GM21717 (cell line): Measurements from ENCODE around the gene PSMG4.

Source experiments
- ATAC-seq: cut with Tn5 transposase; IDR thresholded peaks from one replicate; pipeline ENCODE4 v1.9.1; 2021; ENCODE audit warnings: mild to moderate bottlenecking, moderate library complexity; ENCODE audit not compliant: unreplicated experiment

The PSMG4 gene, protein sequence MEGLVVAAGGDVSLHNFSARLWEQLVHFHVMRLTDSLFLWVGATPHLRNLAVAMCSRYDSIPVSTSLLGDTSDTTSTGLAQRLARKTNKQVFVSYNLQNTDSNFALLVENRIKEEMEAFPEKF

DNA sequence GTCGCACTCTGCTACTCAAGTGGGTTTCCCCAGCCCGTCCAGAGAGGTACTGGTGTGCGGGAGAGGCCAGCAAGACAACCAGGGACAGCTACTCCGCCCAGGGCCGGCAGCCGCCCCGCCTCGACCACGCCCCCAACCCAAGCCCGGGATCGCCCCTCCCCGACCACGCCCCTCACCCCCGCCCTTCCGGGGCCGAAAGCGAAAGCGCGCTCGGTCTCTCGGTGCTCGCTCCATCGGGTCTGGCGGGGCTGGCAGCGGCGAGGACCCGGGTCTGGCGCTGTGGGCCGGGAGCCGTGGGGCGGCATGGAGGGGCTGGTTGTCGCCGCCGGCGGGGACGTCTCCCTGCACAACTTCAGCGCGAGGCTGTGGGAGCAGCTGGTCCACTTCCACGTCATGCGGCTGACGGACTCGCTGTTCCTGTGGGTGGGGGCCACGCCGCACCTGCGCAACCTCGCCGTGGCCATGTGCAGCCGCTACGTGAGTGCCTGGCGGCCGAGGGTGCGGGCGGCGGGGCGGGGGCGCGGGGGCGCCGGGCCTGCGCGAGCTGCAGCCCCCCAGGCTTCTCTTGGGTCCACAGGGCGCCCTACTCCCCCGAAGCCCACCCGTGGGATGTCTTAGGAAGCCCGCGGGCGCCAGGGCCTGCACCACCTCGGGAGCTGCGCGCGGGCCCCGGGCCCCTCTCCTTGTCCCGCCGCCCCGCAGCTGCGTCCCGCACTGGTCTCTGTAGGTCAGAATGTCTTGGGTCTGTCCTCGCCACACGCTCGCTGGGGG, at the start of gene PSMG4:
Gene PSMG4, plus strand, starts transcription at position 228 of the 771 bp plus-strand sequence. Its CDS starts 76 bp downstream, at position 304.
- ATAC-seq: peak; percentile 63

DNA sequence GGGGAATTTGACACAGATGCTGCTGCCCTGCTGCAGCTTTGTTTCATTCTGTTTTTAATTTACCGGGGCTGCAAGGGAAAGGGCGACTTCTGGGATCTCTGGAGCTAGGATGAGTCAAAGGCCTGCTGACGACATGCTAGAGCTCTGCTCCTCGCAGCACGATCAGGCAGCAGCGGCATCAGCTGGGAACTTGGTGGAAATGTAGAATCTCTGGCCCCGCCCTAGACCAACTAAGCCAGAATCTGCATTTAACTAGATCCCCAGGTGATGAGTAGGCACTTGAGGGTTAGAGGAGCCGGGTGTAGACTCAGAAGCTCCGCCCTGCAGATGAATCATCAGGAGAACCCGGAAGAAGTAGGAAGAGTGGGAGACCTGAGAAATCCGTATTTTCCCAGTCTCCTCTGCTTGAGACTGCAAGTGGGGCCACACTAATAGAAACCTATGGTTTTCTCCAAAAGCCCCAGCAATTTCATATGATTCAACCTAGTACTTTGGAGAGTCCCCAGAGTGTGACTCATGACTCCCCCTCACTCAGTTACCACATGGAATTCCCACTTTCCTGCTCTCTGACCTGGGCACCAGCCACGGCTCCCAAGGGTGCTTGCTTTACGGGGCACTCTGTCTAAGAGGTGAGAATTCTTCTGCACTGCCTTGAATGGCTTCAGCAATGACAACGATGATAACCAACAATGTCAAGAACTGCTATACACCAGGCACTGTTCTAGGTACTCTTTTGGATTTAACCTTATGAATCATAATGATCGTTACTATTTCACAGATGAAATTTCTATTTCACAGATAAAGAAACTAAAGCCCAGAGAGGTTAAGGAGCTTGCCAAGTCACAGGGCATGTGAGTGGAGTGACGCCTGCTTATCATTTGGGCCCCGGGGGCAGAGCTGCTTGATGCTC, 49.4 kb upstream of the PSMG4 start:
- ATAC-seq: peak; percentile 72

DNA sequence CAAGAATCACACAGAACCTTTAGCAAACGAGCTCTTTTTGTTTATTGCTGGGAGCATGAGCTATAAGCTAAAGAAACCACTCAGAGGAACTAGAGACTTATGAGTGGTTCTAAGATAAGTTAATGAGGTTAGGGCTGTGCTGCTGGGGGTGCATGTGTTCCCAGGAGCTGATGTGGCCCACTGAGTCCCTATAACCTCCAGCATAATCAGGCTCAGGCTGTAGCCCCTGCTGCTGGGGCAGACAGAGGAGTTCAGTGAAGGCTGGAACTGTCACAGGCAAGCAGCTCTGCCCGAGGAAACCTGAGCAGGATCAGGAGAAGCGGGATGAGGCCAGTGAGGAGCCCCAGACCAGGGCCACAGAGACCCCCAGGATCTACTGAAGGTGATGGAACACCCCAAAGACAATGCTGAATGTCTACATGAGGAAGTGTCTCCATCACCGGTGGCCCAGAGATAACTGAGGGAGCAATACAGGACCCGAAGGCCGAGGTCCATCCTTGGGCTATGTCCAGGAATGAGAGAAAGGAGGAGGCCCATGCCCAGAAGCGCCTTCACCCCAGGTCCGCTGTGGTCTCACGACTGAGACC, 48.6 kb upstream of the PSMG4 start:
- peak; percentile 4 for ATAC-seq

DNA sequence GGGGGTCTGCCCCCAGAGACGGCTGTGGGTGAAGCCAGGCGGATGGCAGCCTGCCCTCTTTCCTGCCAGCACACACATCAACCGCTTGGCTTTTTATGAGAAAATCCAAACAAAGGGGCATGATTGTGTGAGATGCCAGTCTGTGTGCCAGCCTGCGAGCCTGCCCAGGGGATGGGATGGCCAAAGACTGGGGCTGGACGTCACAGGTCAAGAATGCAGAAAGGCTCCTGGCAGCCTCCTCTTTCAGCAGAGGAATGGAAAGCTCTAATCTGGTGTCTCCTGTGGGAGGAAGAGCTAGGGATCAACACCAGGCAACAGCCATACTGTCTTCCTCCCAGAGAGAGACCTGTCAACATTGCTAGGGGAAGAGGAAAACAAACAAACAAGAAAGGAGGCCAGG, 47.1 kb upstream of the PSMG4 start:
- no peak for ATAC-seq

DNA sequence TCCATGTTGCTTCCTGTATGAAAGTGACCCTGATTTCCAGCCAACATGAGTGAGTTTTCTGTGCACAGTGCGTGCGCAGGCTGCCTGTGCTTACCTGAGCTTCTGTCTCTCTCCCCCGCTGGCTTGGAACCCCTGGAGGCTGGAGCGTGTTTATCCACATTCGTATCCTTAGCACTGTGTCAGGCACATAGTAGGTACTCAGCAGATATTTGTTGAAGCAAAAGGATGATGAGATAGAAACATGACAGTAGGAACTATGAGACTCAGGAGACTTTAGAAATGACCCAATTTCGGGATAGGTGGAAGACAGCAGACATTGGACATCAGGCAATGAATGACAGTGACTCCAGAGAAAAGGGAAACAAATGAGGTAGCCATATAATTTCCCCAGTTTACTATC, 46.5 kb upstream of the PSMG4 start:
- no peak for ATAC-seq

DNA sequence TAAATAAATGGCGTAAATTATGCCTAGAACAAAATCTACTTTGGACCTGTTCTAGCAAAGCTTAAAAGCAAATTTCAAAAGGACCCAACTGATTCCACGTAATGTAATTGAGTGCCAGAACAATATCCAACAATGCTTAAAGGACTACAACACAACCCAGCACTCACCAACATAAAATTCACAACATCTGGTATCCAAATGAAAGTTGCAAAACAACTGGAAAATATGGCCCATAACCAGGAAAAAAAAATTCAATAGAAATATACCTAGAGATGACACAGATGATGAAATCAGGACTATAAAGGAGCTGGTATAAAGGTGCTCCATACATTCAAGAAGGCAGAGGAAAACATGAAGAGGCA, 45.4 kb upstream of the PSMG4 start:
- ATAC-seq: no peak

DNA sequence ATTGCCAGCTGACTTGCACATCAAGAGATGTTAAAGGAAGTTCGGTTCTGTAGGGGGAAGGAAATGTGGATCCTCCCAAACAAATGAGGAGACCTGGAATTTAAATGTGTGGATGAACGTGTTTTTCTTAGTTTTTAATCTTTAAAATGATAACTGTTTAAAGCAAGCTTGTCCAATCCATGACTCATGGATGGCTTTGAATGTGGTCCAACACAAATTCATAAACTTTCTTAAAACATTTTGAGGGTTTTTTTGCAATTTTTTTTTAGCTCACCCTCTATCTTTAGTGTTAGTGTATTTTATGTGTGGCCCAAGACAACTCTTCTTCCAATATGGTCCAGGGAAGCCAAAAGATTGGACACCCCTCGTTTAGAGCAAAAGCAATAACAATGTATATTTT, 43.8 kb upstream of the PSMG4 start:
- ATAC-seq: no peak

DNA sequence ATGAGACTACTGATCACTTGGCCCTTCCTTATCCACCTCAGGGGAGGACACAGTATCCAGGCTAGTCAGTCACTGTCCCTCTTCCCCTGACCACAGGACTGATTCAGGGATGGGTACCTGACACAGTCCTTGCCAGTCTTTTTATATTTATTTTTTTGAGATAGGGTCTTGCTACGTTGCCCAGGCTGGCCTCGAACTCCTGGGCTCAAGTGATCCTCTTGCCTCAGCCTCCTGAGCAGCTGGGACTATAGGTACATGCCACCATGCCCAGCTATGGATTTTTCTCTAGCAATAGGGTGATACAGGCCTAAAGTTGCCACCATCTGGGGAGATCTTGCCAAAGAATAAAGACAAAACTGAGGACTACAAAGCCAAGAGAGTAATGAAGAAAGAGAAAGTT, 41.5 kb upstream of the PSMG4 start:
- no peak for ATAC-seq

DNA sequence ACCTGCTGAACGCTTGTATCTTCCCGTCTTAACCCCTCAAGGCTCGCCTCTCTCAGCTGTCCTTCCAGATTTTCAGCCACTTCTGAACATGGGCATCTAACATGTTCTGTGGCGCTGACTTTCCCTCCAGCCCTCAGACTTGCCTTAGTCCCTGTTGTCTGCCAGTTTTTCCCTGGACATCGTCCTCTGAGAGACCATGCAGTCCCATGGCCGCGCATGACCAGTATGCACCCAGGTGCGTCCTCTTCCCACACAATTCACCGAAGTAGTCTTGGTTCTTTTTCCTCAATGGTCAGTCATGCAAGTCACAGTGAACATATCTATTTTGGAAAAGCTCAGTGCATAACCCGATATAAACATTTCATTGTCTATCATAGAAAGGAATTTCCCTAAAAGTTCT, 40.5 kb upstream of the PSMG4 start:
- no peak for ATAC-seq

DNA sequence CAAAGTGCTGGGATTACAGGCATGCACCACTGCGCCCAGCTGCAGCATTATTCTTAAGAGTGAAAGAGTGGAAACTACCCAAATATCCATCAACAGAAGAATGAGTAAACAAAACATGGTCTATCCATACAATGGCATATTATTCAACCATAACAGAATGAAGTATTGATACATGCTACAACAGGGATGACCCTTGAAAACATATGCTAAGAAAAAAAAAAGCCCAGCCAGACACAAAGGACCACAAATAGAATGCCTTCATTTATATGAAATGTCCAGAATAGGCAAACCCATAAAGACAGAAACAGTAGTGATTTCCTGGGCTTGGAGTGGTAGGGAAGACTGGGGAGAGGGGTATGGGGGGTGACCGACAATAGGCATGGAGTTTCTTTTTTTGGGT, 38.4 kb upstream of the PSMG4 start:
- no peak for ATAC-seq

DNA sequence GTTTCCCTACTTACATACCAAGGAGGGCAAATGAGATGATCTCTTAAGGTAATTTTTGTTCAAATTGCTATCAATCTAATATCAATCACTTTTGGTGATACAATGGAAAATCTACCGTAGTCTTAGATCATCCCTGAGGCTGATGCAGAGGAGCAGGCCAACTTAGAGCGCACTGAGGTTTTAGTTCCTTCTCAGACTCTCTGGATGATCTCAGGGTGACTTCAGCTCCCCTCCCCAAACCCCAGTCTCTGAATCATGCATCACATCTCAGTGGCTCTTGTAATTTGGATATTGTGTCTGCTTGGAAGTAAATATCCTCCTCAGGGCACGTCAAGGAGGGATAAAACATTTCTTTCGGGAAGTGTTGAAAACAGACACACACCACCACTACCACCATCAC, 37.2 kb upstream of the PSMG4 start:
- no peak for ATAC-seq

DNA sequence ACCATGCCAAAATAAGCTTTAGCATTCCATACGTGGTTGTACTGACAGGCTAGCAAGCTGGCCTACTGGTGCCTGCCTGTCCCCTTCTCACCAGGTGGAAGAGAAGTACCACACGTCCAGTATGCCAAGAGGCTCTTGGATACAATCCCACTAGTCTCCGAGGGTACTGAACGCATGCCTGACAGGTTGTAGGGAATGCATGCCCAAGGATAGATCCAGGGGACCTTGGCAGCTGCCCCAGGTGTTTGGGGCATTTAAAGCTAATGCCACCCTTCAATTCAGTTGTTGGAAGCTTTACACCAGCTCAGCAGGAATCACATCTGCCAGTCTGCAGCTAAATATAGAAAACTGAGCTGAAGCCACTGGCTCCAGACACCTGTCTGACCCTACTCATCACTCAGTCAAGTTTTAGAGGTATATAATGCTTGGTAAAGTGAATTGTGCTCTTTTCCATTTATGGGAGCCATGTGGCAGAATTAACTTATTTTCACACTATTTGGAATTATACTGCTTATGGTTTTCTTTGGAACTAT, 36.2 kb upstream of the PSMG4 start:
- no peak for ATAC-seq

DNA sequence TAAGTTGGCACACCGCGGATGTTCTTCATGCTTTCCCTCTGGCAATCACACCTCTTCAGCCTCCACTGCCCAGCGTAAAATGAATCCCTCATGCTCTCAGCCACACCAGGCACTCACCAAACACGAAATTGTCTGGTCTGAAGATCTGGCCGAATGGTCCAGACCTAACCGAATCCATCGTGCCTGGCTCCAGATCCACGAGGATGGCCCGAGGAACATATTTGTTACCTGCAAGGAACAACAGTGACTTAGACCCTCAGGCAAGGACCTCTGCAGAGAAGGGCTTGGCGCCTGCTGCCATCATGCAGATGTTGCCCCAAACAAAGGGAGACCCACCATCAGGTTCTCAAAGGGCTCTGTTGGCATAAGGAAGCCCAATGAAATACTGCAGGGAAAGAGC, 32.7 kb upstream of the PSMG4 start:
- ATAC-seq: no peak

DNA sequence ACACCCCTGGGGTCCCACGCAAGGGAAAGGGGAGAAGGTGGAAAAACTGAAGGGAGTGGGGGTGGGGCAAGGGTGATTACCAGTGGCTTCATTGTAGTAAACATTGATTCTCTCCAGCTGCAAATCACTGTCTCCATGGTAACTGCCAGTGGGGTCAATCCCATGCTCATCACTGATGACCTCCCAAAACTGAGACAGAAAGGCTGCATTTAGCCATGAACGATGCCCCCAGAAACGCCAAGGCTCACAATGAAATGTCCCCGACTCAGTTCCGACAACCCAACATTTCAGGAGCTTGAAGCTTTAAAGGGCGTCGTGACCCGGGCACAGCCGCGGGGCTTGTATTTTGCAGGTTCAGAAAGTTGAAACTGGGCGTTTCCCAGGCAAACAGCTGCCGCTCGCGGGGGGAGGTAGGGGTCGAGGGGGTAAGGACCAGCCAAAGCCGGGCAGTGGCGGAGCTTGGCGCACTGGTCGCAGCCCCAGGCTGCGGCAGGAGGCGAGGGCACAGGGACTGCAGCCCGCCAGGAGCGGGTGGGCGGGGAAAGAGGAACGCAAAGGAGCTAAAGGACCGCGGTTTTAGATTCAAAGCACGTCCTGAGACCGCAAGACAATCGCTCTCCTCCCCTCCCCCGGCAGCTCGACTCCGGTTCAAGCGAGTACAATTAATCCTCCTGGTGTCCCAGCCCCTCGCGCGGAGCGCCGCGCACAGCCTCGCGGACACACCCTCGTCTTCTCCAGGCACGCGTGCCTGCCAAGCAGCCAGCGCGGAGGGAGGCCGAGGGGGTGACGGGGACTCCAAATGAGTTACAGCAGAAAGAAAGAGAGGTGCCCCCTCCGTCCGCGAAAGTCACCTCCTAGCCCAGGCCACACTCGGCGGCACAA, 32.0 kb upstream of the PSMG4 start:
- no peak for ATAC-seq

DNA sequence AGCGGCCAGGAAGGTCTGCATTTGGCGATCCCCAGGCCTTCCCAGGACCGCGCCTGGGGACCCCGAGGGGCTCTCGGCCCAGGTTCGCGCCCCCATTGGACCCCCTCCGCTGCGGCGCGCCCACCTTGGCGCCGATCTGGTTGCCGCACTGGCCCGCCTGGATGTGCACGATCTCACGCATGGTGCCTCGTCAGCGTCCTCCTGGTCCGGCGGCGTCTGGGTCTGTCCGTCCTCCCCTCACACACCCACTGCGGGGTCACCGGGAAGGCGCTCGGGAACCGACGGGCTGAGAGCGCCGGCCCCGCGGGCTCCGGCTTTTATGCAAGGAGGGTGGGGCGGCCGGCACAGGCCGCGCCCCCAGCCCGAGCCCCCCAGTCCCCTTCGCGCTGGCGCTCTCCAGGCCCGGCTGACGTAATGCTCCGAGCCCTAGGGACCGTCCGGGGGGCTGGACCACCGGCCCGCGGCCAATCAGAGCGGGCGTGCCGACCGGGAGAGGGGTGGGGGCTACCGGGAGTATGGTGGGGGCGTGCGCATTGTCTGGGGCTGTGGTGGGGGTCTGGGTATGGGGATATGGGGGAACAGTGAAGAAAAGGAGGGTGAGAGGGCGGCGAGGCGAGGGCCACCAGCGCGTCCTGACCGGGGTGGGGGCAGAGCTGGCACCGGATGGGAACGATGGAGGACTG, 31.2 kb upstream of the PSMG4 start, which contains the start of gene TUBB2B:
Gene TUBB2B, minus strand, starts transcription at position 291 of the 683 bp plus-strand sequence. Its CDS starts 110 bp downstream, at position 181.
- no peak for ATAC-seq

DNA sequence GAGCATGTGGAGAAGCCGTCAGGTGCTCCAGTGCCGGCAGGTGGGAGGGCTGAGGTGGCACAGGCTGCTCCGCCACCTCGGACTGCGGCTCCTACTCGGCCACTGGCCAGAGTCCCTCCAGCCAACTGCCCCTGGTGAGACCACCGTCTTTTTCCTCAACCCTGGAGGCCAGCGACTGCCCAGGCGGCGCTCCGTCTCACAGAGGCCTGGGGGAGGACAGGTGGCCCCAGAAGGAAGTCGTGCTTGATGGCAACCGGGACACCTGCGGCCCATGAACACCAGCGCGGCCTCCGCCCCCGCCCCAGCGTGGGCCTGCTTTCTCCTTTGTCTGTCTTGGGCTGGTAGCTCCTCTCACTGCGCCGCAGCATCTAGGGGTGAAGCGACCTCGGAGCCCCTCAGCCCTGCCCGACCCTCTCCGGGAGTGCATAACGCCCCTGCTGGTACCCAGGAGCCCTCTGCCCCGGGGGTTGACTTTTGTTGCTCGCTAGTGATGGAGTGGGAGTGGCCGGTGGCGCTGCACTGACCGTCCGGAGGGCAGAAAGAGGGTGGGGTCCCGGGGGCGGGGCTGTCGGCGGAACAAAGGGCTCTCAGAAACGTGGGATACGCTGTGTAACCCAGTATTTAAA, 30.6 kb upstream of the PSMG4 start:
- ATAC-seq: no peak

DNA sequence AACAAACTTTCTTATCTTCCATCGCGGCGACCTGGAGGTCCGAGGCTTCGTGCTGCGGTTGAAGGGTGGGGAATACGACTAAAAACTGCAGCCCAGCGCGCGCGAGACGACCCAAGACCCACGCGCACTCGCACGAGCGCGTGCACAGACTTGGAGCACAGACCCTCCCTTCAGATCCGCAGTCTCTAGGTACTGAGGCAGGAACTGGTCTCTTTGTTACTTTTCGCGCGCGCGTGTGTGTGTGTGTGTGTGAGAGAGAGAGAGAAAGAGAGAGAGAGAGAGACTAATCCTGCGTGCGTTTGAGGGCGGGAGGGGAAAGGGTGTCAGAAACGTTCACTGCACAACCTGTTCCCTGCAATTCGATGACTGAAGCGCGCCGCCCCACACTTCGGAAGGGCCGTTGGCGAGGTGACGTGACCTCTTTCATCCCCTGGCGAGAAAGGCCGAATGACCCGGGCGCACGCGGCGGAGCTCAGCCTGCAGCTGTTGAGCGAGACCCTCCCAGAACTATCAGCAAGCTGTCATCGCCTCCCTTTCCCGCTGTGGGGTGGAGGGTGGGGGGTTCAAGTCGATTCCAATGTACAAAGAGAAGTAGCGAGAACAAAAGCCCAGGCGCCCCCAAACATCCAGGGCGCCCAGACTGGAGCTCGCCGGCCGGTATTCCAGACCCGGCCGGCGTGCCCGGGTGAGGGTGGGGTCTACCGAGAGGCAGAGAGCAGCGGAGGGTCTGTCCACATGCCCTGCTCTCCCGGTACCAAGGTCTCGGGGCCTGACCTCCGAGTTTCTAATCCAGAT, 29.8 kb upstream of the PSMG4 start:
- ATAC-seq: no peak

DNA sequence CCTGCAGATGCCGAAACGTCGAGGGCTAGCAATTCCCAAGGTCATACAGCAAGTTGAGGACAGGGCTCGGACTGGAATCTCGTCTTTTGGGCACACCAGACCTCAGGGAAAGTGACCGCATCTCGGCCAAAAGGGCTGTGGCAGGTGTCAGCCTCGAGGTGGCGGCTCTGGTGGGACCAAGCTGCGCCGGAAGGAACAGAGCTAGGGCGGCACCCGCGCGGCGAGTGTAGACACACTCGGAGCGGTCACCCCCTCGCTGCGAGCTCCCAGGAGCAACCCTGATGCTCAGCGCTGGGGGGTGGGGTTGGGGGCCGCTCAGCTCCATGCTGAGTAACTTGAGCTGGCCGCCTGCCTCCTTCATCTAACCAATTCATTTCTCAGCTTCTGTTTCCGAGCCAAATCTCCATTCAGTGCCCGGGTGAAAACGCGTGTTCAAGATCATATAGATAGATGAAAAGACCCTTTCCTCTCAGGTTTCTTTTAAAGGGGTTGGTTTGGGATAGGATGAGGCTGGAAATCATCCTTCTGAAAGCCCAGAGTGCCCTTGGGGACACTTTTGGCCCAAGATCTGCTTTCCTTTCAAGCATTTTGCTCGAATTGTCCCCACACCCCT, 29.1 kb upstream of the PSMG4 start:
- ATAC-seq: no peak
